Body of pancreas (tissue), 4 donors: ENCODE data around the gene NRG4. TPM values are rescaled to one million over a fixed set of nuclear protein-coding genes. Genes with fewer than 3 reads are reported as not detected.
"Not testable (repeated sequence)": the region's sequence is repeated elsewhere in the genome, so short reads cannot be mapped to it uniquely, and the experiment has no call there.

ENCODE experiments used
- ATAC-seq: fragments of 150-250 bp; one replicate; pipeline ENCODE4 v1.9.1; 2016
- DNase-seq, 4 donors: peaks; one replicate each; pipeline ENCODE4 v3.0.0-alpha.2; 2019
- H3K27ac ChIP-seq, 4 donors: fragments of 200-600 bp; sonication (generic); 1 replicate in 3 of 4; 2 replicates in 1 of 4; pipeline versions ENCODE4 v1.5.1 to v1.6.1; 2016 to 2019; ENCODE audit warnings: mild to moderate bottlenecking in 1 of 4, mixed read lengths in 1 of 4, moderate library complexity in 1 of 4
- H3K27me3 ChIP-seq, 2 donors: fragments of 200-600 bp; sonication (generic); one replicate each; pipeline ENCODE4 v1.6.0; 2016; ENCODE audit warnings: mild to moderate bottlenecking in 1 of 2
- H3K36me3 ChIP-seq, 2 donors: fragments of 200-600 bp; sonication (generic); replicated peaks in 1 of 2; 2 replicates each; pipeline ENCODE4 v1.5.1; 2016; ENCODE audit warnings: low read depth in 2 of 2; ENCODE audit not compliant: insufficient read depth in 1 of 2
- H3K4me1 ChIP-seq: fragments of 200-600 bp; sonication (generic); one replicate; pipeline ENCODE4 v1.6.0; 2016
- H3K4me3 ChIP-seq, 2 donors: fragments of 200-600 bp; sonication (generic); 1 replicate in 1 of 2; 2 replicates in 1 of 2; pipeline ENCODE4 v1.5.1; 2016 to 2019
- H3K9me3 ChIP-seq, 3 donors: fragments of 200-600 bp; sonication (generic); 1 replicate in 2 of 3; 2 replicates in 1 of 3; pipeline ENCODE4 v1.5.1; 2016
- CTCF ChIP-seq, 7 experiments: fragments of 450-650 bp in 4 of 7; fragments of 200-600 bp in 3 of 7; sonication (generic) in 3 of 7; IDR thresholded peaks; one replicate each; pipeline ENCODE4 v1.5.1; 2016 to 2019; ENCODE audit warnings: antibody characterized with exemption in 7 of 7
- POLR2A ChIP-seq, 3 donors: fragments of 450-650 bp; IDR thresholded peaks; one replicate each; pipeline ENCODE4 v1.6.1; 2016; ENCODE audit warnings: antibody characterized with exemption in 3 of 3, mild to moderate bottlenecking in 2 of 3
- WGBS, 2 donors: methylation state at CpG; one replicate each; pipeline ENCODE4 v1.1.5; 2017; 5-methylcytosine and 5-hydroxymethylcytosine counted together
- intact Hi-C: fragments of 100-400 bp; cut with DNase I; formaldehyde crosslinking; loops from one replicate; pipeline ENCODE4 v1.15.1; 2023
- total RNA-seq, 2 donors: library from RNA; depleted of rRNA; stranded (reverse); fragments of >200 nt; gene quantifications; one replicate each; pipeline ENCODE4 v1.1.0, GENCODE V29; 2016

The NRG4 gene
- total RNA-seq, 2 donors from 2014 or later, result 11.5 to 20.5 TPM

GRCh38 chr15:75982468-75982867 is 29.8 kb downstream of the NRG4 start:
- peaks cover 60% of the 10 kb centered on the region for H3K4me1 ChIP-seq
- H3K27me3 ChIP-seq, result no peaks in the 10 kb centered on the region
- no peak overlapping the region for H3K4me3 ChIP-seq
- H3K27ac ChIP-seq, result peak overlapping the region in 3 of 4 donors; percentile 6 to 73 (median 6)
- no peaks in the 10 kb centered on the region for H3K9me3 ChIP-seq
- TF ChIP-seq CTCF (IDR thresholded peaks at IDR 0.05), result no peak
- TF ChIP-seq POLR2A (IDR thresholded peaks at IDR 0.05), result no peak
- ATAC-seq (no peak), DNase-seq (no peak)
- intact Hi-C loops, result no loop called here
- WGBS, 2 donors, result 56% methylated on average over 2 of the region's 2 CpGs
- H3K36me3 ChIP-seq, result no peaks in the 10 kb centered on the region

DNA sequence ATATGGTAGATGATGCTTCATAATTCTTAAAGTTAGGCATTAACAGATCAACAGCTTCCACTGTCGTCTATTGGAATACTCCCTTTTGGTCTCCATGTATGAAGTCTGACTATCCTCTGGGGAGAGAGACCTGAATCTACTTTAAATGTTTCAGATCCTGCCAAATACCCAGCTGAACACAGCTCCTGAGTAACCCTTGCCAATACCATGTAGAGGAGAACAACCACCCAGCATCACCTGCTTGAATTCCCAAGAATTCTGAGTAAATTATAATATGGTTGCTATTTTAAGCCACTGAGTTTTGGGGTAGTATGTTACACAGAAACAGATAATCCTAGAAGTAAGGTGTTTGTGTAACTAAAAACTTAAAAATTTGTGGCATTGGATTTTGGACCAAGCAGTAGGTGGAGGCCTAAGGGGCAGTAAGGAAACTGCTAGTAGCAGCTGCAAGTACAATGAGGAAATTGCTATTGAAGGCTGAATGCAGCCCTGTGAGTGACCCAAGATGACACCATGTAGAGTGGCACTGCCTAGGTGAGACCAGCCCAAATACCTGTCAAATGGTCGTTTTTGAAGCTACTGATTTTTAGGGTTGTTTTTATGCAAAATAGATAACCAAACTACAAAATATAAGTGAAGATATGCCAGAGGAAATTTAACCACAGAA is 30.9 kb downstream of the NRG4 start:
- Histone ChIP-seq H3K9me3 (peaks cover 0 to 4% (median 0%) of the 10 kb centered on the region in 3 donors), H3K4me1 (peaks cover 59% of the 10 kb centered on the region), H3K27me3 (no peaks in the 10 kb centered on the region), H3K4me3 (no peak overlapping the region), H3K27ac (peak overlapping the region; percentile 29 to 73 (median 52)), H3K36me3 (no peaks in the 10 kb centered on the region)
- peak in 3 of 4 donors; percentile 51 to 63 (median 56) for DNase-seq
- intact Hi-C loops, result no loop called here
- WGBS, 2 donors, result 24 to 34% methylated on average over 2 of the region's 2 CpGs
- ATAC-seq, result peak; percentile 82
- TF ChIP-seq POLR2A (IDR thresholded peaks at IDR 0.05) (no peak), CTCF (IDR thresholded peaks at IDR 0.05) (no peak)

DNA sequence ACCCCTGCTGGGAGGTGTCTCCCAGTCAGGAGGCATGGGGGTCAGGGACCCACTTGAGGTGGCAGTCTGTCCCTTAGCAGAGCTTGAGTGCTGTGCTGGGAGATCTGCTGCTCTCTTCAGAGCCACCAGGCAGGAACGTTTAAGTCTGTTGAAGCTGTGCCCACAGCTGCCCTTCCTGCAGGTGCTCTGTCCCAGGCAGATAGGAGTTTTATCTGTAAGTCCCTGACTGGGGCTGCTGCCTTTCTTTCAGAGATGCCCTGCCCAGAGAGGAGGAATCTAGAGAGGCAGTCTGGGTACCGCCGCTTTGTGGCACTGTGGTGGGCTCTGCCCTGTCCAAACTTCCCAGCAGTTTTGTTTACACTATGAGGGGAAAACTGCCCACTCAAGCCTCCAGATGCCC is 35.5 kb downstream of the NRG4 start:
- intact Hi-C loops, H3K36me3 ChIP-seq, H3K9me3 ChIP-seq, ATAC-seq, H3K27me3 ChIP-seq, H3K27ac ChIP-seq, DNase-seq, H3K4me3 ChIP-seq: not testable (repeated sequence)
- WGBS, 2 donors, result 64% methylated on average over 3 of the region's 3 CpGs; no CpG with 5 or more reads in 1 of the 2 donors
- peaks cover 42% of the 10 kb centered on the region for H3K4me1 ChIP-seq

- no peak for DNase-seq
- Histone ChIP-seq H3K4me3 (no peak overlapping the region), H3K9me3 (no peaks in the 10 kb centered on the region), H3K27ac (peak overlapping the region; percentile 55 to 84 (median 80)), H3K4me1 (peaks cover 75% of the 10 kb centered on the region), H3K27me3 (no peaks in the 10 kb centered on the region), H3K36me3 (no peaks in the 10 kb centered on the region)
- intact Hi-C loops, result no loop called here
- WGBS, 2 donors, result 21 to 23% methylated on average over 2 of the region's 2 CpGs
- ATAC-seq, result no peak
- TF ChIP-seq POLR2A (IDR thresholded peaks at IDR 0.05) (no peak), CTCF (IDR thresholded peaks at IDR 0.05) (no peak)
Observed at GRCh38 chr15:75966073-75966472, 46.2 kb downstream of the NRG4 start.

DNA sequence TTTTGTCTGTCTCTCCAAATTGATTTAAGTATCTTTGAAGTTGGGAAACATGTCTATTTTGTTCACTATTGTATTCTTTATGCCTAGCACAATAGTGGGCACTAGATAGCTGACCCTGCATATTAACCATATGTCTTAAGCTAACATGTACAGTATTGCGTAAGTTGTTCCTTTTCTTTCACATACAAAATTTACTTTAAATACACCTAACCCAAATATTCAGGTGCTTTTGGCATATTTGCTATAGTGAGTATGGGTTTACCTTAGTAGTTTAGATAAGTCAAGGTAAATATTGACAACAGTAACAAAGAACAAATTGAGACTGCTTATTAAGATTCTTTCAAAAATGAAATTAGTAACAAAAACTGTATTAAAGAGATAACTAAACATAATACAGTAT is 50.9 kb downstream of the NRG4 start:
- intact Hi-C loops, result no loop called here
- H3K27ac ChIP-seq, result peak overlapping the region in 3 of 4 donors; percentile 32 to 84 (median 40)
- no peaks in the 10 kb centered on the region for H3K27me3 ChIP-seq
- peaks cover 49% of the 10 kb centered on the region for H3K4me1 ChIP-seq
- H3K36me3 ChIP-seq, result no peaks in the 10 kb centered on the region
- no peak for DNase-seq
- H3K9me3 ChIP-seq, result no peaks in the 10 kb centered on the region
- no peak overlapping the region for H3K4me3 ChIP-seq
- ATAC-seq, result peak; percentile 17
- TF ChIP-seq POLR2A (IDR thresholded peaks at IDR 0.05), result no peak
- TF ChIP-seq CTCF (IDR thresholded peaks at IDR 0.05), result no peak
- 34 to 35% methylated on average over 1 of the region's 1 CpG for WGBS, 2 donors
